HUES6 (cell line): ENCODE data around the gene MSANTD7.
A peak's percentile ranks its signal among the peaks of the same experiment; 100 is the strongest.

Experiments
- H3K27ac ChIP-seq: 2 replicates; pipeline ENCODE4 v1.7.0; 2013; ENCODE audit warnings: low read depth, mild to moderate bottlenecking, low read length, inconsistent platforms
- H3K27me3 ChIP-seq: 2 replicates; pipeline ENCODE4 v1.6.1; 2013; ENCODE audit warnings: low read length; ENCODE audit not compliant: control insufficient read depth, insufficient read depth
- H3K36me3 ChIP-seq: 2 replicates; pipeline ENCODE4 v1.6.1; 2013; ENCODE audit warnings: low read length; ENCODE audit not compliant: control insufficient read depth, insufficient read depth
- H3K4me1 ChIP-seq: 2 replicates; pipeline ENCODE4 v1.6.1; 2013; ENCODE audit warnings: low read length; ENCODE audit not compliant: control insufficient read depth, insufficient read depth
- H3K4me3 ChIP-seq: 2 replicates; pipeline ENCODE4 v1.5.1; 2013; ENCODE audit warnings: low read depth, low read length
- H3K9ac ChIP-seq: one replicate; pipeline ENCODE4 v1.6.1; 2013; ENCODE audit warnings: mild to moderate bottlenecking, low read length
- H3K9me3 ChIP-seq: 2 replicates; pipeline ENCODE4 v1.6.1; 2013; ENCODE audit warnings: low read depth, low read length; ENCODE audit not compliant: control insufficient read depth, insufficient read depth

Gene MSANTD7

DNA sequence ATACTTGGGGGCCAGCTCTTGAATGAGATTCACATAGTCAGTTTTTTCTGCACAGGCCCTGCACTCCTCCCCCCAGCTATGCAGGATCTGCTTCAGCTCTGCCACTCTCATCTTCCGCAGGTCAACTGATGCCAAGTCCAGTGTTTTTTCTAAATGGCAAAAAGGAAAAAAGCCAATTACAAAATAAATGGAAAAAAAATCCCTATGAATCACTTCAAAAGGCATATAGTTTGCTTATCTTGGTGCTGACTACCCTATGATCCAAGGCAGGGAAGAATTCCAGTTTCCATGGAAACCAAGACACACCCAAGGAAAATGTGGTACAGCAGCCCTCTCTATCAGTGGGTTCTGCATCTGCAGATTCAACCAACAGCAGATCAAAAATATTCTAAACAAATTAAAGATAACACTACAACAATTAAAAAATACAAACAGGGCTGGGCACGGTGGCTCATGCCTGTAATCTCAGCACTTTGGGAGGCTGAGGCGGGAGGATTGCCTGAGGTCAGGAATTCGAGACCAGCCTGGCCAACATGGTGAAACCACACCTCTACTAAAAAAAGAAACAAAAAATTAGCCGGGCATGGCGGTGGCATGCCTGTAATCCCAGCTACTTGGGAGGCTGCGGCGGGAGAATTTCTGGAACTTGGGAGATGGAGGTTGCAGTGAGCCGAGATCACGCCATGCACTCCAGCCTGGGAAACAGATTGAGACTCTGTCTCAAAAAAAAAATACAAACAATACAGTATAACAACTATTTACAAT, 17.9 kb upstream of the MSANTD7 start:
- H3K27me3 ChIP-seq = no peaks in the 10 kb centered on the region
- H3K4me3 ChIP-seq = no peak overlapping the region
- H3K36me3 ChIP-seq = no peaks in the 10 kb centered on the region
- H3K27ac ChIP-seq = no peak overlapping the region
- H3K9me3 ChIP-seq = no peaks in the 10 kb centered on the region
- no peak overlapping the region for H3K9ac ChIP-seq
- H3K4me1 ChIP-seq = 0 out of 2 replicates have a peak, but pooled peaks cover 4% of the 10 kb centered on the region

DNA sequence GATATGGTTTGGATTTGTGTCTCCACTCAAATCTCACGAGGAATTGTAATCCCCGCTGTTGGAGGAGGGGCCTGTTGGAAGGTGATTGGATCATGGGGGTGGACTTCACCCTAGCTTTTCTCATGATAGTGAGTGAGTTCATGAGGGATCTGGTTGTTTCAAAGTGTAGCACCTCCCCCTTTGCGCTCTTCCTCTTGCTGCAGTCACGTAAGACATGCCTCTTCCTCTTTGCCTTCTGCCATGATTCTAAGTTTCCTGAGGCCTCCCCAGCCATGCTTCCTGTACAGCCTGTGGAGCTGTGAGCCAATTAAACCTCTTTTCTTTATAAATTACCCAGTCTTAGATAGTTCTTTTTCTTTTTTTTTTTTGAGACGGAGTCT, 17.3 kb upstream of the MSANTD7 start:
- no peak overlapping the region for H3K9ac ChIP-seq
- H3K27ac ChIP-seq = no peak overlapping the region
- H3K9me3 ChIP-seq = no peaks in the 10 kb centered on the region

DNA sequence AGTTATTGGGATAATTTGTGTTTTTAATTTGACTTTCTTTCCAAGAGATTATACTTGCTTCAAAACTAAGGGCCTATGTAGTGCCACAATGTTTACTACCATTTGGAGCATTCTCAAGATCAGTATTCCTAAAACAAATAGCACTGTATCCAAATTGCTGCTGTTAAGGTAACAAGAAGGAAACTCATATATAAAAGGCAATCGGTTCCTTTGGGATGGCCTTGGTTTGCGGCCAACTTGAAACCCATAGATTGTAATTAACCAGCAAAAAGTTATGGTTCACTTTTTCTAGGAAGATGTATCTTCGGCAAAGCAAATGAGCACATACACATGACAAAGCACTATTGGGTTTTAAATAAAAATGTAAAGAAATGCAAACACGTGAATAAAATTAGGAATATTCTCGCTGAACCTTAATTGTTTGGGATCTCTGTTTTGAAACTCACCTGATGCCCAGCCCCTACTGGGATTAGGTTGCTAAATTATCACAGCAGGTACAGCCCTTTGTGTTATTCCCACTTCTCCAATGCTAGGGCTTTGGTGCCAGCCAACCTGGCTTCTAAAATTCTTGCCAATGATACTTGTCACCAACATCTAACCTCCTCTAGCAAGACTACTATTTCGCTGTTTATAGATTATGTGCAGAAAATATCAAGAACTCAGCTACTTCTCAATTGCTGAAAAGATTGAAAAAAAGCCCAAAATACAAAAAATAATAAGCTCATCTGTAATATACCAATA, 16.3 kb upstream of the MSANTD7 start:
- Histone ChIP-seq H3K4me1 (0 out of 2 replicates have a peak, but pooled peaks cover 4% of the 10 kb centered on the region), H3K4me3 (no peak overlapping the region), H3K27me3 (no peaks in the 10 kb centered on the region), H3K27ac (no peak overlapping the region), H3K9me3 (no peaks in the 10 kb centered on the region), H3K36me3 (no peaks in the 10 kb centered on the region), H3K9ac (no peak overlapping the region)

More for the DNA sequence above, 17.3 kb upstream of the MSANTD7 start:
- H3K4me1 ChIP-seq = 0 out of 2 replicates have a peak, but pooled peaks cover 4% of the 10 kb centered on the region
- H3K4me3 ChIP-seq = no peak overlapping the region
- no peaks in the 10 kb centered on the region for H3K27me3 ChIP-seq
- no peaks in the 10 kb centered on the region for H3K36me3 ChIP-seq

GRCh38 chr10:14822879-14823755, 15.0 kb upstream of the MSANTD7 start:
- H3K27ac ChIP-seq = no peak overlapping the region

DNA sequence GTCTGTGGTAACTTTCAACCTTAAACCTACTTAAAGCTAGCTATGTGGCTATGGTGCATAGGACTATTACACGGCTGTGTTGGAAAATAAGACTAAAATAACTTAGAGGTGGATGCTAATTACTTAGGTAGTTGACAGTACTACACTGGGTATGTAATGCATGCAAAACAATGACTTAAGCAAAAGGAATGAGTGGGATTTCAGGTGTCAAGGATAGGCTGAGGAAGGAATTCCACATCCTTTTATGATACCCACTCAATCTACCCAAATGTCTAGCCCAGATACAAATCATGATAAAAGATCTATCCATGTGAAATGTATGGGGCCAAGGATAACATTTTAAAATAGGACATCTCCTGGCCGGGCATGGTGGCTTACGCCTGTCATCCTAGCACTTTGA, 14.1 kb upstream of the MSANTD7 start:
- no peak overlapping the region for H3K27ac ChIP-seq
- no peak overlapping the region for H3K4me3 ChIP-seq
- H3K36me3 ChIP-seq = no peaks in the 10 kb centered on the region
- H3K4me1 ChIP-seq = 0 out of 2 replicates have a peak, but pooled peaks cover 4% of the 10 kb centered on the region
- no peak overlapping the region for H3K9ac ChIP-seq
- H3K27me3 ChIP-seq = no peaks in the 10 kb centered on the region
- H3K9me3 ChIP-seq = no peaks in the 10 kb centered on the region

More at GRCh38 chr10:14822879-14823755, 15.0 kb upstream of the MSANTD7 start:
- H3K9me3 ChIP-seq = no peaks in the 10 kb centered on the region
- no peaks in the 10 kb centered on the region for H3K36me3 ChIP-seq
- H3K27me3 ChIP-seq = no peaks in the 10 kb centered on the region
- no peak overlapping the region for H3K9ac ChIP-seq
- 0 out of 2 replicates have a peak, but pooled peaks cover 4% of the 10 kb centered on the region for H3K4me1 ChIP-seq
- H3K4me3 ChIP-seq = no peak overlapping the region

GRCh38 chr10:14826076-14826829, 11.9 kb upstream of the MSANTD7 start:
- H3K27me3 ChIP-seq = no peaks in the 10 kb centered on the region
- H3K4me1 ChIP-seq = no peaks in the 10 kb centered on the region
- no peak overlapping the region for H3K27ac ChIP-seq
- no peak overlapping the region for H3K9ac ChIP-seq
- H3K36me3 ChIP-seq = no peaks in the 10 kb centered on the region
- H3K9me3 ChIP-seq = no peaks in the 10 kb centered on the region
- no peak overlapping the region for H3K4me3 ChIP-seq

GRCh38 chr10:14833106-14833505, 5.0 kb upstream of the MSANTD7 start:
- no peaks in the 10 kb centered on the region for H3K27me3 ChIP-seq
- no peak overlapping the region for H3K9ac ChIP-seq
- H3K36me3 ChIP-seq = no peaks in the 10 kb centered on the region
- H3K27ac ChIP-seq = no peak overlapping the region
- H3K4me3 ChIP-seq = no peak overlapping the region
- H3K4me1 ChIP-seq = peaks cover 11% of the 10 kb centered on the region
- no peaks in the 10 kb centered on the region for H3K9me3 ChIP-seq

DNA sequence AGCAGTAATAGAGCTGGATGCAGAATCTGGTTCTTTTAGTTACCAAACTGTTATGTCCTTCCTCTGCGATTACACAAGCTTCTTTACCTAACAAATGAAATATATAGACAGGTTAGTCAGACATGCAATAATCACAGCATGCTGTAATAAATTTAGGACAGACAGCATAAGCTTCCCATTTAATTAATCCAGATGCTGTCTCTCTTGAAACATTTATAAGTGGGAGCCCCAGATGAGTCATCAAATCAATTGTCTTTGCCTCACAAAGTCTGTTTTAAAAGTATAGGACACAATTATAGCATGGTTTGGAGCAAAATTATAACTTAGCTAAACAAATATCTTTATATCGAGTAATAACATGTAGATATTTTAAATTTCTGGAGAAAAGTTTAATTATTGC, 1.9 kb upstream of the MSANTD7 start:
- no peak overlapping the region for H3K9ac ChIP-seq
- H3K9me3 ChIP-seq = no peaks in the 10 kb centered on the region
- H3K27ac ChIP-seq = no peak overlapping the region
- H3K27me3 ChIP-seq = no peaks in the 10 kb centered on the region
- H3K4me1 ChIP-seq = peaks cover 11% of the 10 kb centered on the region
- H3K36me3 ChIP-seq = peaks cover 12% of the 10 kb centered on the region
- no peak overlapping the region for H3K4me3 ChIP-seq

- Histone ChIP-seq H3K9me3 (no peaks in the 10 kb centered on the region), H3K9ac (peak overlapping the region; percentile 84), H3K4me3 (peak overlapping the region; percentile 88), H3K27ac (peak overlapping the region; percentile 50), H3K36me3 (peaks cover 22% of the 10 kb centered on the region), H3K4me1 (peaks cover 11% of the 10 kb centered on the region), H3K27me3 (no peaks in the 10 kb centered on the region)
These were observed 926 bp upstream of the MSANTD7 start for GRCh38 chr10:14837003-14837756.
